Stimulated activated CD4-positive, alpha-beta T cell treated with anti-CD3 and anti-CD28 coated beads, Interleukin-4, amount 100 ng/mL, for 48 hours (primary cell): Measurements from ENCODE around the gene FHIT.

Source experiments
- DNase-seq, 2 donors: peaks; one replicate each; pipeline ENCODE4 v3.0.0-alpha.2; 2020; ENCODE audit warnings: low read depth in 2 of 2

Gene FHIT

GRCh38 chr3:60126511-60127304 is 1124.5 kb downstream of the FHIT start:
- DNase-seq: no peak

GRCh38 chr3:60125686-60126085 is 1125.6 kb downstream of the FHIT start:
- no peak for DNase-seq

- no peak for DNase-seq
Measured at GRCh38 chr3:60120245-60120644, 1131.0 kb downstream of the FHIT start.

- no peak for DNase-seq
Measured at GRCh38 chr3:60114191-60114590, 1137.1 kb downstream of the FHIT start.

GRCh38 chr3:60107275-60107674 is 1144.0 kb downstream of the FHIT start:
- no peak for DNase-seq

- DNase-seq: no peak
Measured at GRCh38 chr3:60102154-60102553, 1149.1 kb downstream of the FHIT start.

GRCh38 chr3:60101621-60102020 is 1149.6 kb downstream of the FHIT start:
- DNase-seq: no peak

- no peak for DNase-seq
Measured at GRCh38 chr3:60096403-60096802, 1154.8 kb downstream of the FHIT start.

GRCh38 chr3:60095930-60096329 is 1155.3 kb downstream of the FHIT start:
- no peak for DNase-seq

GRCh38 chr3:60095516-60095915 is 1155.7 kb downstream of the FHIT start:
- no peak for DNase-seq

GRCh38 chr3:60094392-60094947 is 1156.8 kb downstream of the FHIT start:
- no peak for DNase-seq

GRCh38 chr3:60090548-60090947 is 1160.7 kb downstream of the FHIT start:
- DNase-seq: no peak

- peak; percentile 26 to 32 for DNase-seq
Measured at GRCh38 chr3:60086811-60087210, 1164.4 kb downstream of the FHIT start.

GRCh38 chr3:60085649-60086048 is 1165.6 kb downstream of the FHIT start:
- no peak for DNase-seq

- DNase-seq: no peak
Measured at GRCh38 chr3:60081381-60082095, 1169.7 kb downstream of the FHIT start.

- DNase-seq: no peak
Measured at GRCh38 chr3:60080648-60081047, 1170.6 kb downstream of the FHIT start.

GRCh38 chr3:60079076-60079475 is 1172.2 kb downstream of the FHIT start:
- peak; percentile 18 to 34 for DNase-seq

GRCh38 chr3:60076331-60076730 is 1174.9 kb downstream of the FHIT start:
- no peak for DNase-seq

GRCh38 chr3:60073942-60074341 is 1177.3 kb downstream of the FHIT start:
- no peak for DNase-seq

- no peak for DNase-seq
Measured at GRCh38 chr3:60073228-60073627, 1178.0 kb downstream of the FHIT start.

GRCh38 chr3:60070366-60070765 is 1180.9 kb downstream of the FHIT start:
- DNase-seq: no peak

- no peak for DNase-seq
Measured at GRCh38 chr3:60065227-60065868, 1185.9 kb downstream of the FHIT start.
